Ishikawa (cell line): ENCODE measurements around the gene DSTYK.

Experiments
- CEBPB ChIP-seq: IDR thresholded peaks from 2 replicates; pipeline ENCODE4 v1.6.1; 2012
- EP300 ChIP-seq: IDR thresholded peaks from 2 replicates; pipeline ENCODE4 v1.6.1; 2012; ENCODE audit warnings: borderline replicate concordance
- FOXM1 ChIP-seq: IDR thresholded peaks from 2 replicates; pipeline ENCODE4 v1.6.1; 2012; ENCODE audit warnings: low read depth, borderline replicate concordance
- RAD21 ChIP-seq: IDR thresholded peaks from 2 replicates; pipeline ENCODE4 v1.6.1; 2012; ENCODE audit warnings: low read depth
- REST ChIP-seq: IDR thresholded peaks from 2 replicates; pipeline ENCODE4 v1.6.1; 2012; ENCODE audit warnings: low read depth, mild to moderate bottlenecking
- TAF1 ChIP-seq: IDR thresholded peaks from 2 replicates; pipeline ENCODE4 v1.6.1; 2012; ENCODE audit warnings: low read depth, mild to moderate bottlenecking
- TCF12 ChIP-seq: IDR thresholded peaks from 2 replicates; pipeline ENCODE4 v1.6.1; 2012; ENCODE audit warnings: low read depth
- USF1 ChIP-seq: IDR thresholded peaks from 2 replicates; pipeline ENCODE4 v1.6.1; 2012
- YY1 ChIP-seq: IDR thresholded peaks from 2 replicates; pipeline ENCODE4 v1.6.1; 2012; ENCODE audit warnings: low read depth

- TF ChIP-seq FOXM1 = no peak
- no peak for TF ChIP-seq TAF1
- no peak for TF ChIP-seq TCF12
- TF ChIP-seq REST = no peak
- no peak for TF ChIP-seq CEBPB
- TF ChIP-seq USF1 = no peak
- TF ChIP-seq RAD21 = no peak
- no peak for TF ChIP-seq YY1
- no peak for TF ChIP-seq EP300
These were observed 45.6 kb upstream of the DSTYK start for GRCh38 chr1:205256951-205257625.
